Prostate gland (tissue), 1 donor: ENCODE results near the gene NXPH1.

Experiments
- POLR2A ChIP-seq: fragments of 450-650 bp; IDR thresholded peaks from one replicate; pipeline ENCODE4 v1.6.1; 2016; ENCODE audit warnings: antibody characterized with exemption, mild to moderate bottlenecking
- POLR2AphosphoS5 ChIP-seq: sonication (generic); formaldehyde crosslinking; IDR thresholded peaks from one replicate; pipeline ENCODE4 v1.6.1; 2017; ENCODE audit warnings: antibody characterized with exemption

DNA sequence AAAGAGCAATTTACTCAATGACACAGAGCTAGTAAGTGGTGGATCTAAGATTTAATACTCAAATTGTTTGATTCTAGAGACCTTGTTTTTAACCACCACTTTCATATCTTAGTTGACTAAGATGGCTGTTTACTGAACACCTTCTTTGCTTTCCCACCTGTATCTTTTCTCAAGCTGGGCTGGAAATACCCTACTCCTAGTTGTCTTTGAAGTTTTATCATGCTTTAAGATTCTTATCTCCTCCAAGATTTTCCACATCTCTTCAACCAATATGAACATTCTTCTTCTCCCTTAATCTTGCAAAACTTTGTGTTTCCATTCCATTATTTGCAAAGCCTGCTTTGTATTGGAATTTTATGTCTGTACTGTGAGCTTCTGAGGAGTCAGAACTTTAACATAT is 157.9 kb downstream of the NXPH1 start:
- TF ChIP-seq POLR2A (no peak), POLR2AphosphoS5 (no peak)
